Measurements from ENCODE around the gene CARNS1. TPM values are rescaled to one million over a fixed set of nuclear protein-coding genes. Genes with fewer than 3 reads are reported as not detected.
A peak's percentile ranks its signal among the peaks of the same experiment; 100 is the strongest.

CARNS1 gene
- total RNA-seq, 1 experiment from 2014 or later: 1.1 TPM

DNA sequence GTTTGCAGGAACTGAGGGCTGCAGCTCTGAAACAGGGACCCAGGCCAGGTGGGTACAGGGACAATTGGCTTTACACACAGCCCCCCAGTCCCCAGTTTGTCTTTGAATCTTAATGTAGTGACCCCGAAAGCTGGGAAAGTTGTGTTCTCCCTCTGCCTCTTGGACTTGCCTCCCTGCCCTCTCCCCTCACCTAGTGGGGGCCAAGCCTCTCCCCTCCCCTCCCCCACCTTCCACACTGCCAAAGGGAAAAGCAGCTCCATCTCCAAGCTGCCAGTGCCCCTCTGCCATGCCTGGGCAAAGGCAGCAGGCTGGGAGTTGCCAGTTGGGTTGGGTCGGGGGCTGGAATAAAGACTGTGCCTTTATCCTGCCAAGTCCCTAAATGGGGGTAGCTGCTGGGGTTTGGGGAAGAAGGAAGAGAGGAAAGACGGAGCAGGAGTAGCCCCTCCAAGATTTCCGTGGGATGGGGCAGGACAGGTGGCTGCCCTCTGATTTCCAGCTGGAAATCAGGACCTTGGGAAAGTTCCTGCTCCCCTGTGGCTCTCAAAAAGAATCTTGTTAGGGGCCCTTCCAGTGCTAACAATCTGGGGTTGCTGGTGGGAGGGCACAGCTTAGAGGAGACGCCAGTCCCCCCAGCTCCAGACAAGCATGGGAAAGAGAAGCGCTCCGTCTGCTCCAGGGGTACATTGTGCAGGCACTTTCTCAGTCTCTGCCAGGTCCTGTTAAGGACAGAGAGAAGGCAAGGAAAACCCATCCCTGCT lies 39.2 kb upstream of the CARNS1 start:
- Histone ChIP-seq H3K23ac (ENCODE audit: insufficient read length, low read depth, low read length) (no peak overlapping the region), H3K18ac (ENCODE audit: insufficient read length, low read depth, low read length) (no peak overlapping the region), H3K27ac (ENCODE audit: insufficient read length, low read depth, low read length) (no peak overlapping the region), H4K20me1 (ENCODE audit: control insufficient read depth, insufficient read depth, insufficient read length) (no peaks in the 10 kb centered on the region), H3K4me1 (ENCODE audit: insufficient read depth, low read length) (no peaks in the 10 kb centered on the region; the same call in 1 of the 2 replicates), H3K9ac (ENCODE audit: extremely low read depth, insufficient read length, low read length) (no peak overlapping the region), H2BK5ac (ENCODE audit: insufficient read length, low read length) (no peak overlapping the region), H3K56ac (ENCODE audit: insufficient read length, low read depth, low read length) (no peak overlapping the region), H3K14ac (ENCODE audit: insufficient read depth, low read length) (no peak overlapping the region), H3K27me3 (ENCODE audit: insufficient read depth, low read length) (peaks cover 10% of the 10 kb centered on the region; the same call in 1 of the 2 replicates), H2BK20ac (ENCODE audit: low read depth, low read length, poor library complexity, severe bottlenecking) (no peak overlapping the region), H3K9me3 (ENCODE audit: control insufficient read depth, low read depth, low read length) (no peaks in the 10 kb centered on the region), H3K79me1 (ENCODE audit: insufficient read depth, low read depth, low read length, poor library complexity, severe bottlenecking) (no peaks in the 10 kb centered on the region), H4K5ac (ENCODE audit: insufficient read length, low read depth, low read length) (no peak overlapping the region), H4K91ac (ENCODE audit: insufficient read length, low read depth, low read length) (no peak overlapping the region), H2BK12ac (ENCODE audit: insufficient read length, low read depth, low read length) (no peak overlapping the region), H2BK15ac (ENCODE audit: low read depth, low read length) (no peak overlapping the region), H2BK120ac (ENCODE audit: low read depth, low read length, poor library complexity, severe bottlenecking) (no peak overlapping the region), H2AFZ (ENCODE audit: low read length) (no peak overlapping the region), H2AK5ac (ENCODE audit: insufficient read length, low read length) (no peak overlapping the region), H3K4ac (ENCODE audit: low read depth, low read length) (no peak overlapping the region), H4K8ac (replicated peaks; ENCODE audit: insufficient read length, low read depth, low read length) (no peak overlapping the region), H3K23me2 (ENCODE audit: insufficient read length, low read depth, low read length, poor library complexity, severe bottlenecking) (peaks cover 30% of the 10 kb centered on the region), H3K79me2 (ENCODE audit: insufficient read depth, low read length) (no peaks in the 10 kb centered on the region), H3K4me2 (ENCODE audit: insufficient read depth, insufficient read length, low read length) (peak overlapping the region; percentile 51), H3T11ph (ENCODE audit: low read length) (no peak overlapping the region)
- Mint-ChIP-seq H3K4me1 (peaks cover 43 to 52% of the 10 kb centered on the region in 2 experiments), H3K9me3 (no peaks in the 10 kb centered on the region; a peak in 2 of 5 replicates), H3K36me3 (ENCODE audit: insufficient read depth in 1 of 3, low read depth in 3 of 3) (no peaks in the 10 kb centered on the region), H3K27ac (no peak overlapping the region), H3K4me3 (peak overlapping the region; percentile 36 to 80), H3K27me3 (ENCODE audit: low read depth) (peaks cover 71% of the 10 kb centered on the region)
- DNase-seq: no peak
- WGBS (ENCODE audit: extremely low coverage, insufficient read length, low lambda C conversion rate): no CpG with 5 or more reads among the region's 7 CpGs
- TF ChIP-seq, protein P1, sequence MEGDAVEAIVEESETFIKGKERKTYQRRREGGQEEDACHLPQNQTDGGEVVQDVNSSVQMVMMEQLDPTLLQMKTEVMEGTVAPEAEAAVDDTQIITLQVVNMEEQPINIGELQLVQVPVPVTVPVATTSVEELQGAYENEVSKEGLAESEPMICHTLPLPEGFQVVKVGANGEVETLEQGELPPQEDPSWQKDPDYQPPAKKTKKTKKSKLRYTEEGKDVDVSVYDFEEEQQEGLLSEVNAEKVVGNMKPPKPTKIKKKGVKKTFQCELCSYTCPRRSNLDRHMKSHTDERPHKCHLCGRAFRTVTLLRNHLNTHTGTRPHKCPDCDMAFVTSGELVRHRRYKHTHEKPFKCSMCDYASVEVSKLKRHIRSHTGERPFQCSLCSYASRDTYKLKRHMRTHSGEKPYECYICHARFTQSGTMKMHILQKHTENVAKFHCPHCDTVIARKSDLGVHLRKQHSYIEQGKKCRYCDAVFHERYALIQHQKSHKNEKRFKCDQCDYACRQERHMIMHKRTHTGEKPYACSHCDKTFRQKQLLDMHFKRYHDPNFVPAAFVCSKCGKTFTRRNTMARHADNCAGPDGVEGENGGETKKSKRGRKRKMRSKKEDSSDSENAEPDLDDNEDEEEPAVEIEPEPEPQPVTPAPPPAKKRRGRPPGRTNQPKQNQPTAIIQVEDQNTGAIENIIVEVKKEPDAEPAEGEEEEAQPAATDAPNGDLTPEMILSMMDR (conservative IDR thresholded peaks at IDR 0.05): no peak
